Renal cortex interstitium (tissue), 11 donors: ENCODE results near the gene CPA2. TPM values are rescaled to one million over a fixed set of nuclear protein-coding genes. Genes with fewer than 3 reads are reported as not detected.
"Not testable (repeated sequence)": the region's sequence is repeated elsewhere in the genome, so short reads cannot be mapped to it uniquely, and the experiment has no call there.

Experiments used
- DNase-seq, 11 donors: peaks; one replicate each; pipeline ENCODE4 v3.0.0-alpha.2; 2013; ENCODE audit warnings: low read depth in 9 of 11, low spot score in 4 of 11; ENCODE audit errors: extremely low read depth in 1 of 11
- polyA plus RNA-seq, 3 donors: library from polyadenylated mRNA; unstranded; fragments of 120-200 nt; gene quantifications; one replicate each; pipeline ENCODE4 v1.2.1, GENCODE V29; 2013; ENCODE audit not compliant: insufficient read length in 3 of 3

The CPA2 gene
- polyA plus RNA-seq, 3 donors = 0.28 to 0.52 (median 0.39) TPM

DNA sequence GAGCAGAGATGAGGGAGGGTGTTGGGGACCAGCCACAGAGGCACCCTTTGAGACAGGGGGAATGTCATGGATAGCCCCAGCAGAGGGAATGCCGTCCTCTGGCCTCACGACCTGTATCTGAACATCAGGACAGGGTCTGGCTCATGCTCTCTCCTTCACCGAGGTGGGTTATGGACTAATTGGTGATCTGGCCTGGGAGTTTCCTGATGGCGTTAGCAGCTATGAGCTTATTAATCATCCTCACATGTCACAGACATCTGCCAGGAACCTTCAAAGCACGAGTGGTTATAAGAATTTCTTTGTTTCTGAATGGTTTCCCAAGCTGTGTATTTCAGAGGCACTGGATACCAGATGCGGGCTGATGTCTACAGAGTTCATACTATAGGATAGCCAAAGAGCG is 33.2 kb downstream of the CPA2 start:
- no peak for DNase-seq

DNA sequence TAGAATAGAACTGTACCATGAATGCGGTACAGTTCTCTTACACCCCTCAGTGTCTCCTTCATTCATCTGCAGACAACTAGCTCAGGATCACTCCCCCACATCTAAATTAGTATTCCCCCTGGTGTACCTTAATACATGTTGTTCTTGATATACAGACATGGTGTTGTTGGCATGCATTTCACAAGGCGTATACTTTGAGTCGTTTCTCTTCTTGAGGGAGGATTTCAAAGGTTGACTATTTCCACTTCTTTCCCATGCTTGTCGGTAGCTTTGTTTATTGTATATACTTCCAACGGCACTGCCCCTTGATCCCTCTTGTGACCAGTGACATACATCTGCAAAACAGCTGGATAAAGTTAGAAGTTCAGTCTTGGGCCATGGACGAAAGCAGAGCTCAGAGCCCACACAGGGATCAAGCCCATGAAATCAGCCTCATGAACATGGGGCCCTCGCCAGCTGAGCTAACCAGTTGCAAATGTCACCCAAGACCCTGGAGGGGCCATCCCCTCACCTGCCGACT is 34.9 kb downstream of the CPA2 start:
- DNase-seq = peak in 4 of 11 donors; percentile 37 to 51 (median 46)

- DNase-seq = no peak
These were observed 36.0 kb downstream of the CPA2 start for GRCh38 chr7:130302649-130303048.

DNA sequence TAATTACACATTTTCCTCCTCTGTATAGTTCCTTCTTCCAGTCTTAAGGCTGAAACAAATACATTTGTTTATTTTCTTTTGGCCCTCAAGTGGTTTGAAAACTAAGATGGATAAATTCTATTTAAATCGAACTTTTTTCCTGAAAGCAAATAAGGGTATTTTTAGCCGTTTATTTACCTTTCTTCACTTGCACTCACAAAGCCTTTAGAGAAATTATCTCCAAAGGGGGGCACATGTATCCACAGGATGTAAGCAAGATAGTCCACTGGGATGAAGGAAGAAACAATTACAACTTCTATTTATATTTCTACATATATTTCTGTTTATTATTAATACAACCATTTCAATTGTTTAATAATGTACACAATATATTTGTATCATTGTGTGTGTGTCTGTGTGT is 36.5 kb downstream of the CPA2 start:
- DNase-seq = no peak

DNA sequence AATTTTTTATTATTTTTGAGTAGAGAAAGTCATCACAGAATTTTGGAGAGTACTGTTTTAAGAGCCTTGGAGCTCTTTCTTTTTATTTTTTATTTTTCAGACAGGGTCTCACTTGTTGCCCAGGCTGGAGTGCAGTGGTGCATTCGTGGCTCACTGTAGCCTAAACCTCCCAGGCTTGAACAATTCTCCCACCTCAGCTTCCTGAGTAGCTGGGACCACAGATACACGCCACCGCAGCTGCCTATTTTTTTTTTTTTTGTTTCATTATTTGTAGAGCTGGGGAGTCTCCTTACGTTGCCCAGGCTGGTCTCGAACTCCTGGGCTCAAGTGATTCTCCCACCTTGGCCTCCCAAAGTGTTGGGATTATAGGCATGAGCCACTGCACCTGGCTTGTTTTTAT is 36.9 kb downstream of the CPA2 start:
- no peak for DNase-seq

DNA sequence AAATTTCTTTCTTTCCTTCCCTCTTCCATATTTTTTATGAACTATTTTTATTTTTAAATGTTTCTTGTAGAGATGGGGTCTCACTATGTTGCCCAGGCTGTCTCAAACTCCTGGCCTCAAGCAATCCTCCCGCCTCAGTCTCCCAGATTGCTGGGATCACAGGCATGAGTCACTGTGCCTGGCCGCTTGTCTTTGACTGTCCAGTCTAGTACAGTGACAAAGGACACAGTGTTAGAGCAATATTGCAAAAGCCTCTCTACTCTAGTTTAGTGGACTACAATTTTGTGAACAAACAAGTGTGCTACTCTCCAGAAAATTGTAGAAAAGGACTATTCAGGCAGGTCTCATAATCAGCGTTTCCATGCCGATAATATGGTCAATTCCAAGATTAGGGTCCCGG is 37.3 kb downstream of the CPA2 start:
- no peak for DNase-seq

- no peak for DNase-seq
These were observed 38.2 kb downstream of the CPA2 start for GRCh38 chr7:130304878-130305277.

- DNase-seq = no peak
These were observed 38.9 kb downstream of the CPA2 start for GRCh38 chr7:130305433-130306042.

DNA sequence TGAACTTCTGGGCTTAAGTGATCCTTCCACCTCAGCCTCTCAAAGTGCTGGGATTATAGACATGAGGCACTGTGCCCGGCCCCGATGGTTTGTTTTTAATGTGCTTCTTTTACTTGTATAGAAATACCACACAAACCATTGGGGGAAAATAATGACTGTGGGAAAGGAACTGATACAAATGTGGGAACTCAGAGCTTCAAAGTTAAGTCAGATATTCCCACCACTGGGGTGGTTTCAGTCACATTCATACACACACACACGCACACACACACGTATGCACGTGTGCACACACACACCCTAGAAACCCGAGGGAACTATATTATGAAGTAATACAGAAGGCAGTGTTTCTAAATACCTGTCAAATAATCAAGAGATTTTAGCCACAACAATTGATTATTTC is 43.3 kb downstream of the CPA2 start:
- no peak for DNase-seq

DNA sequence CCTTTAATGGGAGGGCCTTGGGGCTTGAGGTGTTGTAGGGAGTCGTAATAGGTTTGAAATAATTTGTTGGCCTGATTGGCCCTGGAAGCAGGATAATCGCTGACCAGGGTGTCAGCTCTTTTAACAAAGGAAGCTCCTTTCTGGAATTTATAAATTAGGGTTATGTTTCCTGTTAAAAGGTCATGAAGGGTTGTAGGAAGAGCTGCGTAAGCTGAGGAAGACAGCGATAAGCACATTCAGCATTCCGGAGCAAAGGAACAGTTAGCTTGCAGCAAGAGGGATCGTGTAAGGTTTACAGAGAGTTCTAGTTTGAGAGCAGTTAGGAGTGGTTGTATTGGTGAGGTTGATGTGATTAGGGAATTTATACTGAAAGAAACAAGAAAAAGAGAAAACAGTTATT is 47.6 kb downstream of the CPA2 start:
- DNase-seq = no peak

- no peak for DNase-seq
These were observed 52.9 kb downstream of the CPA2 start for GRCh38 chr7:130319541-130319940.

- not testable (repeated sequence) for DNase-seq
These were observed 55.0 kb downstream of the CPA2 start for GRCh38 chr7:130321542-130322229.

DNA sequence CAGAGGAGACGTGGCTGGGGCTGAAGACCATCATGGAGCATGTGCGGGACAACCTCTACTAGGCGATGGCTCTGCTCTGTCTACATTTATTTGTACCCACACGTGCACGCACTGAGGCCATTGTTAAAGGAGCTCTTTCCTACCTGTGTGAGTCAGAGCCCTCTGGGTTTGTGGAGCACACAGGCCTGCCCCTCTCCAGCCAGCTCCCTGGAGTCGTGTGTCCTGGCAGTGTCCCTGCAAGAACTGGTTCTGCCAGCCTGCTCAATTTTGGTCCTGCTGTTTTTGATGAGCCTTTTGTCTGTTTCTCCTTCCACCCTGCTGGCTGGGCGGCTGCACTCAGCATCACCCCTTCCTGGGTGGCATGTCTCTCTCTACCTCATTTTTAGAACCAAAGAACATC is 56.0 kb downstream of the CPA2 start:
- DNase-seq = no peak

- DNase-seq = peak in 1 of 11 donors; percentile 11
These were observed 57.8 kb downstream of the CPA2 start for GRCh38 chr7:130324306-130324943.

GRCh38 chr7:130329681-130330080 is 63.0 kb downstream of the CPA2 start:
- DNase-seq = no peak

DNA sequence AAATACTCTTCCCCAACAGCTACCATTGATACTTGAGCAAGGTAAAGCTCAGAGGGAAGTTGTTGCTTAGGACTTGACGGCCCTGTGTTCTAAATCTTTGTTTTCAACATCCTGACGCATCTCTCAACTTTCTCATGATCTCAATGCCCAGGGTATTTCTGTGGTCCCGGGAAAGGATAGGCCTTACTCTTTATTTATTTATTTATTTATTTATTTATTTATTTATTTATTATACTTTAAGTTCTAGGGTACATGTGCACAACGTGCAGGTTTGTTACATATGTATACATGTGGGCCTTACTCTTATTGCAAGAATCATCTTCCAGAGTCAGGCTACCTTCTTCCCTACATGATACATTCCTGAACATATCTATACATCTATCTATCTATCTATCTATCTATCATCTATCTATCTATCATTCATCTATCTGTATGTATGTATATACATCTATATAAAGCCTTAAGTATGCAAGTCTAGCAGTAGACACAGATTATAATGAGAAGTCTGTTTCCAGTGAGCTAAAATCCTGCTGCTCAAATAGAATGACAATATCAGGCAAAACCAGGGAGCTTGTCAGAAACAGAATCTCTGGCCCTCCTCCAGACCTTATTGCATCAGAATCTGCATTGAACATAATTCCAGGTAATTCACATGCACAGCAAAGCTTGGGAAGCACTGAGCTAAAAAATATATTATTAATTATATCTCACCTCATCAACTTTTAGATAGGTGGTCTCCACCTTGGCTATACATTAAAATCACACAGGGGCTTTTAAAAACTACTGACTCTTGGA is 65.8 kb downstream of the CPA2 start:
- DNase-seq = no peak

DNA sequence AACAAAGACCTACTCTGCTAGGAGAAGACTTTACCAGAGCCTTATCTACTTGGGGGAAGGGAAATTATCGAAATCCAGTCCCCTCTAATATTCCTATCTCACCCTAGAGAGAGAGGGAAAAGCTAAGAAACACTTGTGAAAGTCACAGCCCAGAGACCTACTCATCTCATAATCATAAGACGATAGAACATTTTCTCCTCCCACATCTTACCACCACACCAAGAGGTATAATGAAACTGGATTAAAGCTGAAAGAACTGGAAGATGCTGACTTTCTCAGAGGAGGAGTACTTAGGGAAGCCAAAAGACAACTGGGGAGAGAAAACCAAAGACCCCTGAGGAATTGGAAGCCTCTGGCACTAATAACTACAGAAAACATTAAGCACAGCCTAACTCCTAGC is 67.2 kb downstream of the CPA2 start:
- no peak for DNase-seq

DNA sequence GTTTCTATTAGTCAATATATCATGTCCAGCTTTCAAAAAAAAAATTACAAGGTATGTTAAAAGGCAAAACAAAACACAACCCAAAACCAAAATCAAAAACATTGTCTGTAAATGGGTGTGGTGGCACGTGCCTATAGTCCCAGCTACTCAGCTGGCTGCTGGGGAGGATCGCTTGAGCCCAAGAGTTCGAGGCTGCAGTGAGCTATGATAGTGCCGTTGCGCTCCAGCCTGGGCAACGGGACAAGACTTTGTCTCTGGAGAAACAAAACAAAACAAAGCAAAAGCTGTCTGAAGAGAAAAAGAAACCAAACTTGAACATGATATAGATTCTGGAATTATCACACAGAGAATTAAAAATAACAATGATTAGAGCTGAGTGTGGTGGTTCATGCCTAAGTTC is 67.6 kb downstream of the CPA2 start:
- no peak for DNase-seq

DNA sequence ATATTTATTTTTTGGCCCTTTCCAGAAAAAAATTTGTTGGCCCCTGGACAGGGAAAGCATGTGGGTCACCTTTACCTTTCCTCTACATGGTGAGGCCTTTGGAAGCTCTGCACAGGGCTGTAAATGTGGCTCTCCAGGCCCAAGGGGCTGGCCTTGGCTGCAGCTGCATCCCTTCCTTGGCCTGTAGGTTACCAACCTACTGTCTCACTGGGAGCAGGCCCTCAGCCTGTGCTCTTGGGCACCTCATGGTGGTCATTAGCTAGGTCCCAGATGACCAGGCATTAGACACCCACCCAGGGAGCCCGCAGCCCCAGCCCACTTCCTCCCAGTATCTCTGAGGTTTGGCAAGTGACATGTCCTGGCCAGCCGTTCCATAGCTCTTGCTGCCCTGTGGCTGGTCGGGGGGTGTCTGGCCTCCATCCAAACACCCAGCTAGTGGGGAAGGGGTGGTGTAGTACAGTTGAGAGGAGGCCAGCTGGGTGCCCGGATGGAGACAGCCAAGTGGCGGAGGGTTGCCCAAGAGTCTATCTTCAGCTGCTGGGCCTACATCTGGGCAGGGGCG is 70.8 kb downstream of the CPA2 start:
- DNase-seq = no peak
